Mesendoderm (in vitro differentiated cells): ENCODE data around the gene FLOT1.
"Not testable (repeated sequence)": the region's sequence is repeated elsewhere in the genome, so short reads cannot be mapped to it uniquely, and the experiment has no call there.

ENCODE experiments used
- DNase-seq: peaks from one replicate; pipeline ENCODE4 v3.0.0; 2013
- H2AK5ac ChIP-seq: 2 replicates; pipeline ENCODE4 v1.6.1; 2013; ENCODE audit warnings: low read length, inconsistent platforms
- H2BK120ac ChIP-seq: 2 replicates; pipeline ENCODE4 v1.6.1; 2013; ENCODE audit warnings: low read depth, mild to moderate bottlenecking, low read length, moderate library complexity, mixed read lengths
- H2BK15ac ChIP-seq: replicated peaks from 2 replicates; pipeline ENCODE4 v1.6.1; 2013; ENCODE audit warnings: low read depth, mild to moderate bottlenecking, moderate library complexity
- H2BK5ac ChIP-seq: 2 replicates; pipeline ENCODE4 v1.6.1; 2013; ENCODE audit warnings: low read length, inconsistent platforms
- H3K18ac ChIP-seq: 2 replicates; pipeline ENCODE4 v1.6.1; 2013; ENCODE audit warnings: mild to moderate bottlenecking, low read length, mixed read lengths
- H3K23ac ChIP-seq: one replicate; pipeline ENCODE4 v1.6.1; 2013; ENCODE audit warnings: low read length
- H3K27ac ChIP-seq: 2 replicates; pipeline ENCODE4 v1.5.1; 2013; ENCODE audit warnings: low read depth, mild to moderate bottlenecking, inconsistent platforms, low read length, moderate library complexity
- H3K27me3 ChIP-seq: 2 replicates; pipeline ENCODE4 v1.6.1; 2013; ENCODE audit warnings: low read length, control low read depth, mild to moderate bottlenecking, inconsistent platforms; ENCODE audit not compliant: insufficient read depth, poor library complexity
- H3K36me3 ChIP-seq: 2 replicates; pipeline ENCODE4 v1.6.1; 2013; ENCODE audit warnings: low read length, inconsistent platforms; ENCODE audit not compliant: control insufficient read depth, insufficient read depth
- H3K4ac ChIP-seq: one replicate; pipeline ENCODE4 v1.6.1; 2013; ENCODE audit warnings: low read depth, mild to moderate bottlenecking, low read length, moderate library complexity
- H3K4me1 ChIP-seq: 2 replicates; pipeline ENCODE4 v1.6.1; 2013; ENCODE audit warnings: low read depth, low read length, inconsistent platforms; ENCODE audit not compliant: control insufficient read depth
- H3K4me2 ChIP-seq: 2 replicates; pipeline ENCODE4 v1.6.1; 2013; ENCODE audit warnings: low read length
- H3K4me3 ChIP-seq: 2 replicates; pipeline ENCODE4 v1.5.1; 2013; ENCODE audit warnings: mild to moderate bottlenecking, low read length
- H3K56ac ChIP-seq: one replicate; pipeline ENCODE4 v1.6.1; 2013; ENCODE audit warnings: low read length
- H3K79me1 ChIP-seq: 2 replicates; pipeline ENCODE4 v1.6.1; 2013; ENCODE audit warnings: low read length, inconsistent platforms
- H3K79me2 ChIP-seq: 2 replicates; pipeline ENCODE4 v1.6.1; 2013; ENCODE audit warnings: mild to moderate bottlenecking, low read length; ENCODE audit not compliant: control insufficient read depth, insufficient read depth
- H3K9ac ChIP-seq: 2 replicates; pipeline ENCODE4 v1.6.1; 2013; ENCODE audit warnings: low read length, inconsistent platforms
- H4K5ac ChIP-seq: one replicate; pipeline ENCODE4 v1.6.1; 2013; ENCODE audit warnings: low read length
- H4K8ac ChIP-seq: one replicate; pipeline ENCODE4 v1.6.1; 2013; ENCODE audit warnings: low read depth, mild to moderate bottlenecking, control low read depth, low read length, moderate library complexity
- WGBS: extraction: QIAGEN DNeasy Blood & Tissue Kit; methylation state at CpG from one replicate; pipeline ENCODE4 v1.1.7; 2013; ENCODE audit warnings: low lambda C conversion rate, missing lambda C conversion rate; ENCODE audit not compliant: insufficient coverage; ENCODE audit errors: extremely low coverage; 5-methylcytosine and 5-hydroxymethylcytosine counted together

Gene FLOT1

DNA sequence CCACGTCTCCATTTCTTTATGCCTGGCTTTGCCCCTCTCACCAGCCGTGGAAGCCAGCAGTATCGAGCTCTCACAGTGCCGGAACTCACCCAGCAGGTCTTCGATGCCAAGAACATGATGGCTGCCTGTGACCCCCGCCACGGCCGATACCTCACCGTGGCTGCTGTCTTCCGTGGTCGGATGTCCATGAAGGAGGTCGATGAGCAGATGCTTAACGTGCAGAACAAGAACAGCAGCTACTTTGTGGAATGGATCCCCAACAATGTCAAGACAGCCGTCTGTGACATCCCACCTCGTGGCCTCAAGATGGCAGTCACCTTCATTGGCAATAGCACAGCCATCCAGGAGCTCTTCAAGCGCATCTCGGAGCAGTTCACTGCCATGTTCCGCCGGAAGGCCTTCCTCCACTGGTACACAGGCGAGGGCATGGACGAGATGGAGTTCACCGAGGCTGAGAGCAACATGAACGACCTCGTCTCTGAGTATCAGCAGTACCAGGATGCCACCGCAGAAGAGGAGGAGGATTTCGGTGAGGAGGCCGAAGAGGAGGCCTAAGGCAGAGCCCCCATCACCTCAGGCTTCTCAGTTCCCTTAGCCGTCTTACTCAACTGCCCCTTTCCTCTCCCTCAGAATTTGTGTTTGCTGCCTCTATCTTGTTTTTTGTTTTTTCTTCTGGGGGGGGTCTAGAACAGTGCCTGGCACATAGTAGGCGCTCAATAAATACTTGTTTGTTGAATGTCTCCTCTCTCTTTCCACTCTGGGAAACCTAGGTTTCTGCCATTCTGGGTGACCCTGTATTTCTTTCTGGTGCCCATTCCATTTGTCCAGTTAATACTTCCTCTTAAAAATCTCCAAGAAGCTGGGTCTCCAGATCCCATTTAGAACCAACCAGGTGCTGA lies 18.4 kb downstream of the FLOT1 start:
- H3K79me2 ChIP-seq = peaks cover 37% of the 10 kb centered on the region
- H3K9ac ChIP-seq = peak overlapping the region; percentile 20
- H3K18ac ChIP-seq, DNase-seq, H2BK5ac ChIP-seq, H3K27me3 ChIP-seq, H3K23ac ChIP-seq, H2BK15ac ChIP-seq, H3K4ac ChIP-seq, H3K79me1 ChIP-seq, H3K4me2 ChIP-seq, H2AK5ac ChIP-seq, H4K8ac ChIP-seq, H2BK120ac ChIP-seq, H3K4me3 ChIP-seq, H3K4me1 ChIP-seq, H3K27ac ChIP-seq, H4K5ac ChIP-seq: not testable (repeated sequence)
- WGBS = no CpG with 5 or more reads among the region's 29 CpGs
- peak overlapping the region; percentile 46 for H3K56ac ChIP-seq
- H3K36me3 ChIP-seq = peaks cover 21% of the 10 kb centered on the region

- not testable (repeated sequence) for H3K79me1 ChIP-seq, DNase-seq, H3K27ac ChIP-seq, H4K8ac ChIP-seq, H2AK5ac ChIP-seq, H2BK15ac ChIP-seq, H3K27me3 ChIP-seq, H2BK120ac ChIP-seq, H3K4ac ChIP-seq, H3K4me3 ChIP-seq, H2BK5ac ChIP-seq, H3K23ac ChIP-seq, H3K4me1 ChIP-seq, H4K5ac ChIP-seq, H3K18ac ChIP-seq
- WGBS = 100% methylated on average over 1 of the region's 16 CpGs
- H3K79me2 ChIP-seq = peaks cover 37% of the 10 kb centered on the region
- peak overlapping the region; percentile 2 for H3K56ac ChIP-seq
- peak overlapping the region; percentile 9 for H3K4me2 ChIP-seq
- peaks cover 21% of the 10 kb centered on the region for H3K36me3 ChIP-seq
- peak overlapping the region; percentile 99 for H3K9ac ChIP-seq
Observed at GRCh38 chr6:30723159-30723842, 19.2 kb downstream of the FLOT1 start.

GRCh38 chr6:30722280-30723112 lies 20.0 kb downstream of the FLOT1 start:
- Histone ChIP-seq H4K5ac (no peak overlapping the region), H4K8ac (no peak overlapping the region), H2AK5ac (no peak overlapping the region), H3K79me1 (no peaks in the 10 kb centered on the region), H3K4me3 (peak overlapping the region; percentile 95), H3K4me2 (peak overlapping the region; percentile 78), H2BK120ac (no peak overlapping the region), H3K4me1 (no peaks in the 10 kb centered on the region), H3K27ac (peak overlapping the region; percentile 25), H3K79me2 (peaks cover 37% of the 10 kb centered on the region), H3K36me3 (peaks cover 19% of the 10 kb centered on the region), H3K9ac (peak overlapping the region; percentile 99), H3K27me3 (no peaks in the 10 kb centered on the region), H3K56ac (peak overlapping the region; percentile 98), H2BK5ac (no peak overlapping the region), H2BK15ac (no peak overlapping the region), H3K23ac (no peak overlapping the region), H3K18ac (no peak overlapping the region), H3K4ac (no peak overlapping the region)
- WGBS = no CpG with 5 or more reads among the region's 27 CpGs
- peak; percentile 80 for DNase-seq

GRCh38 chr6:30722025-30722279 lies 20.5 kb downstream of the FLOT1 start:
- Histone ChIP-seq H2BK120ac (peak overlapping the region; percentile 0), H3K23ac (peak overlapping the region; percentile 29), H3K56ac (peak overlapping the region; percentile 98), H3K27ac (peak overlapping the region; percentile 88), H3K36me3 (peaks cover 19% of the 10 kb centered on the region), H3K4me2 (peak overlapping the region; percentile 53), H3K79me2 (peaks cover 37% of the 10 kb centered on the region), H3K4ac (peak overlapping the region; percentile 99), H3K9ac (peak overlapping the region; percentile 99), H3K4me3 (peak overlapping the region; percentile 95), H3K18ac (peak overlapping the region; percentile 97)
- H4K8ac ChIP-seq, H2BK15ac ChIP-seq, H4K5ac ChIP-seq, DNase-seq, H3K79me1 ChIP-seq, H3K27me3 ChIP-seq, H2AK5ac ChIP-seq, H3K4me1 ChIP-seq, H2BK5ac ChIP-seq: not testable (repeated sequence)
- no CpG with 5 or more reads among the region's 10 CpGs for WGBS

DNA sequence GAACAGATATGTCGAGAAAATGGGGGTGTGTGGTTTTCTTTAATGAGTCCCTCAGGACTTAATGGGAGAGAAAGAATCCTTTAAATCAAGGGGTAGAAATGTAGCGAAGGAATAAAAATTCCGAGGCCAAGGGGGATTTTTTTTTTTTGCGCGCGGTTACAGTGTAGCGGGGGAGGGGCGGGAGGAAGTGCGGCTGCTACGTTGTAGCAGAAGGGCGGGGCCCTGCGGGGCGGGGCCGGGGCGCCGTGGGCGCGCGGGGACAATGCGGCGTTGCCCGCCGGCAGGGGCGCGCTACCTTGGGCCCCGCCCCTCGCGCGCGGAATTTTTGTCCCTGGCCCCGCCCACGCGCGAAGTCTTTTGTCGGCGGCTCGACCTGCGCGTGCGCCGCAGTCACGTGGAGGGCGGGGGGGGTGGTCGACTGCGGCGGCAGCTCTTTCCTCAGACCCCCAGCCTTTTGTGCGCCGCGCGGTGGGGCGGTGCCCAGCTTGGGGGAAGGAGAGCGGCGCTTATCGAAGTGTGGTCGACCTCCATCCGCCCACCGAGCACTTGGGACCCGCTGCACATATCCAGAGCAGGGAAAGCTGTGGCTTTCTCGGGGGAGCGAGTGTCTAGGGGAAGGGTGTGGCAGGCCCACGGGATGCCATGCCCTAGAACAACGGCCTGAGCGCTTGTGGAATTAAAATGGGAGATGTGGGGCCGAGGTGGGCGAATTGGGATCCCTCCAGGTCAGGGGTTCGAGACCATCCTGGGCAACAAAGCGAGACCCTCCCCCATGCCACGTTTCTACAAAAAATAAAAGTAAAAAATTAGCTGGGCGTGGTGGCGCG lies 21.1 kb downstream of the FLOT1 start:
- Histone ChIP-seq H3K9ac (peak overlapping the region; percentile 99), H3K27ac (peak overlapping the region; percentile 90), H3K36me3 (peaks cover 19% of the 10 kb centered on the region), H3K79me2 (peaks cover 40% of the 10 kb centered on the region), H2AK5ac (peak overlapping the region; percentile 27), H2BK15ac (no peak overlapping the region), H3K4me3 (peak overlapping the region; percentile 95), H3K23ac (peak overlapping the region; percentile 85), H3K27me3 (no peaks in the 10 kb centered on the region), H4K8ac (peak overlapping the region; percentile 67), H3K18ac (peak overlapping the region; percentile 97), H3K56ac (peak overlapping the region; percentile 98), H3K4me1 (peaks cover under 1% of the 10 kb centered on the region), H3K4ac (peak overlapping the region; percentile 99), H2BK120ac (peak overlapping the region; percentile 29), H2BK5ac (peak overlapping the region; percentile 73), H3K4me2 (peak overlapping the region; percentile 53), H4K5ac (no peak overlapping the region), H3K79me1 (peaks cover 1% of the 10 kb centered on the region)
- DNase-seq = peak; percentile 92
- no CpG with 5 or more reads among the region's 71 CpGs for WGBS
